Measurements from ENCODE around the gene MACIR. TPM values are rescaled to one million over a fixed set of nuclear protein-coding genes. Genes with fewer than 3 reads are reported as not detected.

The MACIR gene
- polyA plus RNA-seq (2011; rRNA removed) (5.3 and 6.3 TPM in 2 replicates), polyA minus RNA-seq (2011; rRNA and poly(A)+ RNA removed) (7.7 and 8.3 TPM in 2 replicates)

- TF ChIP-seq CTCF (IDR thresholded peaks at IDR 0.05; ENCODE audit: low read depth, low read length) = no peak
- ChIA-PET CTCF (interaction anchor here (0.6 to 4.7 kb wide), 15 partner anchors 12 to 299 kb away, joined by 3 to 35 read pairs (median 3); no protein-coding TSS in a partner anchor), POLR2A (interaction anchor here (0.6 to 1.4 kb wide), 9 partner anchors 14 to 422 kb away, joined by 3 to 8 read pairs (median 3); partner anchors contain the start of genes GIN1 and PPIP5K2)
- Histone ChIP-seq H3K27me3 (ENCODE audit: control insufficient read depth, insufficient read depth, low read length) (no peaks in the 10 kb centered on the region), H3K27ac (ENCODE audit: low read depth, low read length) (no peak within 1 kb of the TSS), H3K9me3 (ENCODE audit: control insufficient read depth, insufficient read depth, low read length) (no peaks in the 10 kb centered on the region; the same call in 1 of the 2 replicates), H3K4me3 (ENCODE audit: low read depth, low read length) (peak within 1 kb of the TSS; percentile 89)
- peak; percentile 94 for DNase-seq (ENCODE audit: low read depth, low spot score)
Observed at GRCh38 chr5:103258368-103258956, at the start of gene MACIR. Gene MACIR (plus strand): TSS chr5:103258763. CDS start chr5:103275920, 17,157 bp downstream.

GRCh38 chr5:103209065-103209464 is 49.5 kb upstream of the MACIR start:
- no peak for DNase-seq (ENCODE audit: low read depth, low spot score)
- Histone ChIP-seq H3K9me3 (ENCODE audit: control insufficient read depth, insufficient read depth, low read length) (no peaks in the 10 kb centered on the region), H3K27ac (ENCODE audit: low read depth, low read length) (no peak overlapping the region), H3K4me3 (ENCODE audit: low read depth, low read length) (no peak overlapping the region), H3K27me3 (ENCODE audit: control insufficient read depth, insufficient read depth, low read length) (no peaks in the 10 kb centered on the region)
- POLR2A ChIA-PET = no interaction called here
- TF ChIP-seq CTCF (IDR thresholded peaks at IDR 0.05; ENCODE audit: low read depth, low read length) = no peak
- CTCF ChIA-PET = interaction anchor here (1.6 kb wide), 1 partner anchor 71 kb away, joined by 6 read pairs; no protein-coding TSS in a partner anchor

- POLR2A ChIA-PET = no interaction called here
Observed at GRCh38 chr5:103210952-103211351, 47.6 kb upstream of the MACIR start.

GRCh38 chr5:103211576-103212561 is 46.7 kb upstream of the MACIR start:
- no peak for DNase-seq (ENCODE audit: low read depth, low spot score)
- POLR2A ChIA-PET = no interaction called here
- CTCF ChIA-PET = interaction anchor here (2.0 to 2.8 kb wide), 2 partner anchors 13 to 21 kb away, joined by 5 to 19 read pairs; no protein-coding TSS in a partner anchor
- no peak overlapping the region for H3K4me3 ChIP-seq (ENCODE audit: low read depth, low read length)
- no peak for TF ChIP-seq CTCF (IDR thresholded peaks at IDR 0.05; ENCODE audit: low read depth, low read length)
- H3K9me3 ChIP-seq (ENCODE audit: control insufficient read depth, insufficient read depth, low read length) = no peaks in the 10 kb centered on the region
- no peak overlapping the region for H3K27ac ChIP-seq (ENCODE audit: low read depth, low read length)
- no peaks in the 10 kb centered on the region for H3K27me3 ChIP-seq (ENCODE audit: control insufficient read depth, insufficient read depth, low read length)

More at GRCh38 chr5:103210952-103211351, 47.6 kb upstream of the MACIR start:
- no peak for DNase-seq (ENCODE audit: low read depth, low spot score)
- H3K9me3 ChIP-seq (ENCODE audit: control insufficient read depth, insufficient read depth, low read length) = no peaks in the 10 kb centered on the region
- H3K27ac ChIP-seq (ENCODE audit: low read depth, low read length) = no peak overlapping the region
- H3K4me3 ChIP-seq (ENCODE audit: low read depth, low read length) = no peak overlapping the region
- no peak for TF ChIP-seq CTCF (IDR thresholded peaks at IDR 0.05; ENCODE audit: low read depth, low read length)
- no peaks in the 10 kb centered on the region for H3K27me3 ChIP-seq (ENCODE audit: control insufficient read depth, insufficient read depth, low read length)
- CTCF ChIA-PET = interaction anchor here (1.5 to 2.0 kb wide), 2 partner anchors 14 to 22 kb away, joined by 4 to 5 read pairs; no protein-coding TSS in a partner anchor
